Astrocyte of the hippocampus (primary cell): Measurements from ENCODE around the gene SLC35E2B.

Source experiments
- DNase-seq: peaks from one replicate; pipeline ENCODE4 v3.0.0; 2011; ENCODE audit warnings: low read depth, low spot score

Gene SLC35E2B

GRCh38 chr1:1624443-1625403 lies 67.9 kb downstream of the SLC35E2B start:
- peak; percentile 41 for DNase-seq

DNA sequence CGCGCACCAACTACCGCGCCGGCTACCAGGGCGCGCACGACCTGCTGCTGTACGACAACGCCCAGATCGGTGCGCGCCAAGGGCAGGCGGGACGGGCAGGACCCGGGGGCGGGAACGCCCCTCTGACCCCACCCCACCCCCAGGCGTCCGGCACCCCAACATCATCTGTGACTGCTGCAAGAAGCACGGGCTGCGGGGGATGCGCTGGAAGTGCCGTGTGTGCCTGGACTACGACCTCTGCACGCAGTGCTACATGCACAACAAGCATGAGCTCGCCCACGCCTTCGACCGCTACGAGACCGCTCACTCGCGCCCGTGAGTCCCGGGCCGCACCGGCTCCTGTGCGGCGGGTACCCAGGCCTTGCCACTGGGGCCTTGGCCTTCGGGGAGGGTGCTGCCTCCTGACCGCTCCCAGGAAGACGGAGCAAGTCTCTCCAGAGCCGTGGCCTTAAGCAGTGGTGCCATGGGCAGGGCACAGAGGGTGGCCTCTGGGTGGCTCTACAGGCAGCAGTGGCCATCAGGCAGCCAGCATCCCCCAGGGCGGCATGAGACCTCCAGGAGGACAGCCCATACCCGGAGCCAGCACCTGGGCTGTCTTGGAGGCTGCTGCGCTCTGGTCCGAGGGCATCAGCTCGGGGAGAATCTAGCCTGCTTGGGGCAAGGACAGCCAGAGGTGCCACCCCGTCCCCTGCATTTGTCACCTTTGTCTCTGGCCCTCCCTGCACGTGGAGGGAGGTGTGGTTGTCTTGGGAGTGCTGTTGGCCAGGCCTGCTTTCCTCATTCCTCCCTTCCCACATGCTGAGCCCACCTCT lies 68.8 kb downstream of the SLC35E2B start:
- DNase-seq = no peak

GRCh38 chr1:1623181-1623630 lies 69.4 kb downstream of the SLC35E2B start:
- no peak for DNase-seq

DNA sequence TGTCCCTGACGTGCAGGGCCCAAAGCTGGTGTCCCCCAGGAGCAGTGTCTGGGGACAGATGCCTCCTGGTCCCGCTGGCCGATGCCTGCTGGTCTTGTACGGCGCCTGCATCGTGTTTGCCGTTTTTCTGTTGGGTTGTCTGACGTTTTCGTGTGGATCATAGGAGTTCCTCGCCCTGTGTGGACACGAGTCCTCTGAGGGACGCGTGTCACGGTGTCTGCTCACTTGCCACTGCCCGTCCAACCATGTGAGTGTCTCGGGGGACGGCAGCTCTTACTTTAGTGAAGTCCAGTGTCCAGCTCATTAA lies 69.9 kb downstream of the SLC35E2B start:
- no peak for DNase-seq

GRCh38 chr1:1622010-1622787 lies 70.4 kb downstream of the SLC35E2B start:
- peak; percentile 87 for DNase-seq

GRCh38 chr1:1621173-1622009 lies 71.2 kb downstream of the SLC35E2B start:
- DNase-seq = no peak

GRCh38 chr1:1620433-1621139 lies 72.0 kb downstream of the SLC35E2B start:
- no peak for DNase-seq

DNA sequence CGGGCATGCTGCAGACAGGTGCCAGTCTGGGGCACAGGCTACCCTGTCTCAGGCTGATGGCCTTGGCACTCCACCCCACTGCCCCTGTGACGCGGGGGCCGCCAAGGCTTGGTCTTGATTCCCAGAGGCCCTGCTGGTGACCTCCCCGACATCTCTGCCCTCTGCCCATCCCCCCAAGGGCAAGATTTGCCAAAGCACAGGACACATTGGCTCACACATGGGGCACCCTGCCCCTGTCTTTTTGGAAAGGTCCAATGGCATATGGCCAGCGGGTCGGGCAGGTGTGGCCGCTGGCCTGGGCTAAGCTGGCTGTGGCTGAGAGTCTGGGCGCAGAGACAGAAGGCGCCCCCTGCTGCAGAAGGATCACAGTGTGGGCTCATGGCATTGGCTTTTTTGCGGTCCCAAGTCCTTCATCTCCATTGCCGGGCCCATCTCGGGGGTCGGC lies 72.7 kb downstream of the SLC35E2B start:
- no peak for DNase-seq

DNA sequence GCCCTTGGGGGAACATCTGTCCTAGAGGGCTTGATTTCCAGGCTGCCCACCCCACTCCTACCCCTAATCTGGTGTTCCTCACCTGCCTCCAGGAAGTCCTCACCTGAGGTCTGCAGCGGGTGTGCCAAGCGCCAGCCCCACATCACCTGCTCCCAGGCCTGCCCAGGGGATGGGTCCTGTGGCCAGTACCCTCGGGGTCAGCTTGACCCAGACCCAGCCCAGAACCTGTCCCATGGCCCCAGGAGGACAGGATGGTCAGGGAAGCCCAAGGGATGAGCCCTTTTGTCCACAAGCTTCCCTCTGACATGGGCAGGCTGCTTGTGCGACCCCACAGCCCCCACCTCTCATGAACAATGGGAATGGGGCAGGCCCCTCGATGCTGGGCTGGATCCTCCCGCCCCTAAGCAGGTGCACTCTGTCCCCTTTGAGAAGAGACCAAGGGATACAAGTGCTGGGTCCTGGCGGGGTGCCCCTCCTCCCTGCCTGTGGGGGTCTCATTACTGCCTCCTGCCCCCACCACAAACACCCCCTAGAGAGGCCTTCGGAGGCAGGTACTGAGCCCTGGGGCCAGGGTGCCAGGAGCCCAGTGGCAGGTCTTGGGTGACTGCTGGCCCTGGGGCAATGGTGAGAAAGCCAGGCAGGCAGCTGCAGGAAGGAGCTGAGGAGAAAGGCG lies 74.1 kb downstream of the SLC35E2B start:
- no peak for DNase-seq

GRCh38 chr1:1617925-1618324 lies 74.7 kb downstream of the SLC35E2B start:
- no peak for DNase-seq

GRCh38 chr1:1617516-1617915 lies 75.1 kb downstream of the SLC35E2B start:
- DNase-seq = no peak

DNA sequence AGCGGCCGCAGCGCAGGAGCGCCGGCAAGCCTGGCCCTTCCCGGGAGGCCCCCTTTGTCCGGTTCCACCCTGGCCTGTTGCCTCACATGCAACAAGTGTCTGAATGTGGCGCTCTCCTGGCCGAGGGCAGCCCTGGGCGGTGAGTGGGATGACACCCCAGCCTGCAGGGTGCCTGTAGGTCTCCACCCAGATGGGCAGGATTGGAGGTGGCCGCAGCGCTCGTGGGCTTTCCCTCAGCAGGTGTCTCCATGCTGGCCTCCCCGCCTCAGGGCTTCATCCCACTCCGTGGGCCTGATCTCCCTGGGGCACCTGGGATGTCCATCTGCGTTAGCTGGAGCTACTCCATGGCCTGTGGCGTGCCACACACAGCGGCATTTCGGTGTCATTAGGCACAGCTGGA lies 75.8 kb downstream of the SLC35E2B start:
- no peak for DNase-seq

DNA sequence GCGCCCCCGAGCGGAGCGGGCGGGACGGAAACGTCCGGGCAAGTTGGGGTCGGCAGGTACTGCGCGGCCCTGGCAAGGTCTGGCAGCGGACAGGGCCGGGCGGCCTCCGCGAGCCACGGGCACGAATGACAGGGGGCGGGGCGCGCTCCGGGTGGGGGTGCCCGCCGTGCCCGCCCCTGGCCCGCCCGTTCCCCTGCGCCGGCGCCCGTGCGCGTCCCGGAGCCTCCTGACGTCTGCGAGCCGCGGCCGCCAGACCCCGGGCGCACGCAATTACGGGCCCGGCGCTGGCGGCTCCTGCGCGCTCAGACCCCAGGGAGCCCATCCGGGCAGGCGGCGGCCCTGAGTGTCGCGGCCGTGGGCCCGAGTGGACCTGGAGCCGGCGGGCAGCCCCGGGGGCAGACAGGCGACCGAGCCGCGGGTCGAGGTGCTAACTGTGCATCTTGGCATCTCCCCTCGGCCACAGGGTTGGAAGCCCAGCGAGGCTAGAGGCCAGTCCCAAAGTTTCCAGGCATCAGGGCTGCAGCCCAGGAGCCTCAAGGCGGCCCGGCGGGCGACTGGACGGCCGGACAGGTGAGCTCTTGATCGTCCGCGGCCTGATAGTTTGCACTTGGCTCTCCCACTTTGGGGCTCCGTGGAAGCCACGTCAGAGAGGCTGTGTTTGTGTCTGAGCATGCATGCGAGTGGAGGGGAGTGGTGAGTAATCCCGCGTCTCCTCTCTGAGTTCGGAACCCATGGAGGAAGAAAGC lies 76.4 kb downstream of the SLC35E2B start:
- DNase-seq = peak; percentile 73

GRCh38 chr1:1615256-1616044 lies 77.1 kb downstream of the SLC35E2B start, which contains the start of gene MIB2:
MIB2 (plus strand) TSS chr1:1615500; CDS start chr1:1623453, 7,953 bp downstream.
- DNase-seq = peak; percentile 99

GRCh38 chr1:1614954-1615255 lies 77.7 kb downstream of the SLC35E2B start:
- no peak for DNase-seq

DNA sequence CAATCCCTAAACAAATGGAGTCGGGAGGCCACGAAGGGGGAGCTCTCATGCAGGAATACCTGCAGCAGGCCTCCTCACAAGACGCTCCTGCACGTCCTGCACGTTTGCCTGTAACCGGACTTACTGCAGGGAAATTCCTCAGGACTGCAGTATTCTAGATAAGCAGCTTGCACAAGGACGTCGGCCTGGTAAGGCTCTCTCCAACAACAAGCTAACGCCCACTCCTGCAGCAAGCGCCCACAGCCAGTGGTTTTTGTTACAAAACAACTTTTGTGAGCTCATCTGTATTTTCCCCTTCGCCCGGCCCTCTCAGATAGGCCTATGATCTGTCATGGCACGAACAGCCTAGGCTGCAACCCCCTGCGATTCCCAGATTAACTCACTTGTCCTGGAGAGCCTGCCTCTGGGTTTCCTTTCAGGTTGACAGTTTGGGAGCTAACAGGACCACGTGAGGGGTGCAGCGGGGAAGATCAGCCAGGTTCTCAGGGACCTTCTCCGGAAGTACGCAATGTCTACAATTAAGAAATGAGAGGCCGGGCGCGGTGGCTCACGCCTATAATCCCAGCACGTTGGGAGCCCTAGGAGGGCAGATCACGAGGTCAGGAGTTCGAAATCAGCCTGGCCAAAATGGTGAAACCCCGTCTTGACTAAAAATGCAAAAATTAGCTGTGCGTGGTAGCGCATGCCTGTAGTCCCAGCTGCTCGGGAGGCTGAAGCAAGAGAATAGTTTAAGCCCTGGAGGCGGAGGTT lies 78.2 kb downstream of the SLC35E2B start:
- peak; percentile 67 for DNase-seq

- DNase-seq = no peak
These were observed 79.0 kb downstream of the SLC35E2B start for GRCh38 chr1:1613509-1614082.
